ENCODE results near the gene LATS1. TPM values are rescaled to one million over a fixed set of nuclear protein-coding genes. Genes with fewer than 3 reads are reported as not detected.

Gene LATS1
- total and polyA plus RNA-seq, 10 of the 15 experiments (the other 5 are each of a cell fraction or from before 2014, with no cell fraction given), result 2.1 to 15.6 (median 11.0) TPM

DNA sequence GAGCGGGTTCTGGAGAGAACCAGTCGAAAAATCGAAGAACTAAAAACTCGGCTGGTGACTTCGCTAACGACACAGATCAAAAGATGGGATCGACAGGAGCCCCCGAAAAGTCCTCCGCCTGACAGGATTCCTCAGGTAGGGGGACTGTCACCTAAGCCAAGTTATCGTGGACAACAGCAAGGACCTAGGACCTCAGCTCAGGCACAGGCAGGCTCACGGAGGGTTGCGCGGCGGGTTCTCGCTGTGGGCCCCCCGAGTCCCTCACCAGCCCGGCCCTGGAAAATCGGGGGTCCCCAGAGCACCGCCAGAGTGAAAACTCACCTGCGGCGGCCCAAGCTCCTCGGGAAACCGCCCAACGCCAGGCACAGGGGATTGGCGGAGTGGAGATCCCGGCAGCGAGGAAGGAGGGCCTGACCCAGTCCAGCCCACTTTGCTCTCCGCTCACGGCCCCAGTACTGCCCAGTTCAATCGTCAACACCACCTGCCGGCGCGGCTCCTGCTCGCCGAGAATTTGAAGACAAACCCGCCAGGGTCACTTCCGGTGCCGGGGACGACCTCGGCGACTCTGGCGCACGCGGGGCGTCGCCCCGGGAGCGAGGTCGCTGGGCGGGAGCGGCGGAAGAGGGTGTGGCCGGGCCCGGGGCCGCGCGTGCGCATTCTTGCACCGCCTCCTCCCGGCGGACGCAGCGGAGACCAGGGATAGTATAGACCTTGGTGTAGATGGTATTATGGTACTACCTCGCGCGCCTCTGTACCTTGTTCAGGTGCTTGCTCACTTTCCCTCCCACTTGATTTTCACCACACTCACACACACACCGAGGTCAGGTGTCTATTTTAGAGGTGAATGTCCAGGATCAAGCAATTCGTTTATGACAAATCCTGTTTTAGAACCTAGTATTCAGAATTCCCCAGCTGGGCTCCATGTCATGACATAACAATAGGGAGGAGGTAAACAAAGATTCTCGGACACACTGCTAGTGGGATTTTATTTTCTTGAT lies 69.5 kb downstream of the LATS1 start, which contains the start of gene KATNA1 (continued):
- TF ChIP-seq, protein P1, sequence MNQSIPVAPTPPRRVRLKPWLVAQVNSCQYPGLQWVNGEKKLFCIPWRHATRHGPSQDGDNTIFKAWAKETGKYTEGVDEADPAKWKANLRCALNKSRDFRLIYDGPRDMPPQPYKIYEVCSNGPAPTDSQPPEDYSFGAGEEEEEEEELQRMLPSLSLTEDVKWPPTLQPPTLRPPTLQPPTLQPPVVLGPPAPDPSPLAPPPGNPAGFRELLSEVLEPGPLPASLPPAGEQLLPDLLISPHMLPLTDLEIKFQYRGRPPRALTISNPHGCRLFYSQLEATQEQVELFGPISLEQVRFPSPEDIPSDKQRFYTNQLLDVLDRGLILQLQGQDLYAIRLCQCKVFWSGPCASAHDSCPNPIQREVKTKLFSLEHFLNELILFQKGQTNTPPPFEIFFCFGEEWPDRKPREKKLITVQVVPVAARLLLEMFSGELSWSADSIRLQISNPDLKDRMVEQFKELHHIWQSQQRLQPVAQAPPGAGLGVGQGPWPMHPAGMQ (IDR thresholded peaks at IDR 0.05; ENCODE audit: borderline replicate concordance), result no peak
- peak; percentile 75 for TF ChIP-seq GABPA (IDR thresholded peaks at IDR 0.05; ENCODE audit: low read depth)
- peak; percentile 84 for TF ChIP-seq NR2F1 (conservative IDR thresholded peaks at IDR 0.05)
- peak; percentile 81 for TF ChIP-seq KLF5 (IDR thresholded peaks at IDR 0.05; ENCODE audit: partially characterized antibody)
- TF ChIP-seq IKZF1 (conservative IDR thresholded peaks at IDR 0.05), result peak; percentile 66
- peak; percentile 83; the same call in 1 of the 2 replicates for TF ChIP-seq ASH2L (IDR thresholded peaks at IDR 0.05; ENCODE audit: borderline replicate concordance, low read depth)
- TF ChIP-seq TCF3 (IDR thresholded peaks at IDR 0.05; ENCODE audit: borderline replicate concordance, insufficient read depth, low read depth, low read length), result peak; percentile 77; the same call in 1 of the 2 replicates
- peak; percentile 62; the same call in 1 of the 2 replicates for TF ChIP-seq BACH1 (IDR thresholded peaks at IDR 0.05; ENCODE audit: borderline replicate concordance)
- TF ChIP-seq PKNOX1 (IDR thresholded peaks at IDR 0.05), result no peak
- TF ChIP-seq NFYB (IDR thresholded peaks at IDR 0.05; ENCODE audit: insufficient read depth, low read depth, low read length), result peak; percentile 48; the same call in 1 of the 2 replicates
- TF ChIP-seq, protein P2, sequence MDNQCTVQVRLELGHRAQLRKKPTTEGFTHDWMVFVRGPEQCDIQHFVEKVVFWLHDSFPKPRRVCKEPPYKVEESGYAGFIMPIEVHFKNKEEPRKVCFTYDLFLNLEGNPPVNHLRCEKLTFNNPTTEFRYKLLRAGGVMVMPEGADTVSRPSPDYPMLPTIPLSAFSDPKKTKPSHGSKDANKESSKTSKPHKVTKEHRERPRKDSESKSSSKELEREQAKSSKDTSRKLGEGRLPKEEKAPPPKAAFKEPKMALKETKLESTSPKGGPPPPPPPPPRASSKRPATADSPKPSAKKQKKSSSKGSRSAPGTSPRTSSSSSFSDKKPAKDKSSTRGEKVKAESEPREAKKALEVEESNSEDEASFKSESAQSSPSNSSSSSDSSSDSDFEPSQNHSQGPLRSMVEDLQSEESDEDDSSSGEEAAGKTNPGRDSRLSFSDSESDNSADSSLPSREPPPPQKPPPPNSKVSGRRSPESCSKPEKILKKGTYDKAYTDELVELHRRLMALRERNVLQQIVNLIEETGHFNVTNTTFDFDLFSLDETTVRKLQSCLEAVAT (IDR thresholded peaks at IDR 0.05), result peak; percentile 78
- no peak for TF ChIP-seq FOXM1 (IDR thresholded peaks at IDR 0.05; ENCODE audit: low read depth, low read length)
- TF ChIP-seq SPI1 (IDR thresholded peaks at IDR 0.05; ENCODE audit: borderline replicate concordance, insufficient read depth, low read depth, low read length), result no peak
- no peak for TF ChIP-seq ZSCAN29 (IDR thresholded peaks at IDR 0.05)
- no peak for TF ChIP-seq PAX8 (IDR thresholded peaks at IDR 0.05)
- peak; percentile 42; the same call in 1 of the 3 replicates for TF ChIP-seq POU2F2 (IDR thresholded peaks at IDR 0.05; ENCODE audit: borderline replicate concordance, low read depth, low read length)
- TF ChIP-seq PML (IDR thresholded peaks at IDR 0.05; ENCODE audit: low read length), result peak; percentile 71
- TF ChIP-seq TBL1XR1 (IDR thresholded peaks at IDR 0.05; ENCODE audit: low read depth, low read length), result no peak
- peak; percentile 61; the same call in 1 of the 2 replicates for TF ChIP-seq TAF1 (IDR thresholded peaks at IDR 0.05; ENCODE audit: borderline replicate concordance, low read depth, low read length)
- peak; percentile 82; the same call in 1 of the 2 replicates for TF ChIP-seq RB1 (IDR thresholded peaks at IDR 0.05; ENCODE audit: borderline replicate concordance)
- TF ChIP-seq USF2 (IDR thresholded peaks at IDR 0.05; ENCODE audit: borderline replicate concordance, low read depth, low read length), result no peak
- no peak for TF ChIP-seq SIX5 (IDR thresholded peaks at IDR 0.05; ENCODE audit: low read depth, low read length, severe bottlenecking)
- no peak for TF ChIP-seq NFYA (IDR thresholded peaks at IDR 0.05; ENCODE audit: borderline replicate concordance, low read depth, low read length)
- TF ChIP-seq IKZF2 (IDR thresholded peaks at IDR 0.05), result peak in 1 of 2 experiments; percentile 49; a peak in 1 of 4 replicates
- TF ChIP-seq POLR2AphosphoS5 (IDR thresholded peaks at IDR 0.05; ENCODE audit: low read length), result peak; percentile 91

All from GM12878 (cell line).